ENCODE data around the gene WDR64.
"Not testable (repeated sequence)": the region's sequence is repeated elsewhere in the genome, so short reads cannot be mapped to it uniquely, and the experiment has no call there.

Gene WDR64

DNA sequence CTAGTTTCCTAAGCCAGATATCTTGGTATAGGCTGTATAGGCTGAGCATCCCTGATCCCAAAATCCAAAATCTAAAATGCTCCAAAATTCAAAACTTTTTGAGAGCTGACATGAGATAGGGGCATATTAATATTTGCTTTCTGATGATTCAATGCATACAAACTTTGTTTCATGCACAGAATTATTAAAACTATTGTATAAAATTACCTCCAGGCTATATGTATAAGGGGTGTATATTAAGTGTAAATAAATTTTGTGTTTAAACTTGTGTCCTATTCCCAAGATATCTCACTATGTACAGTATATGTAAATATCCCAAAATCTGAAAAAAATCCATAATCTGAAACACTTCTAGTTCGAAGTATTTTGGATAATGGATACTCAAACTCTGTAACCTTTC, 2.6 kb downstream of the WDR64 start:
- H3K36me3 ChIP-seq (ENCODE audit: insufficient read depth, low read length): no peaks in the 10 kb centered on the region
- TF ChIP-seq EZH2 (IDR thresholded peaks at IDR 0.05; ENCODE audit: borderline replicate concordance, low read length): no peak
- TF ChIP-seq, protein P1, sequence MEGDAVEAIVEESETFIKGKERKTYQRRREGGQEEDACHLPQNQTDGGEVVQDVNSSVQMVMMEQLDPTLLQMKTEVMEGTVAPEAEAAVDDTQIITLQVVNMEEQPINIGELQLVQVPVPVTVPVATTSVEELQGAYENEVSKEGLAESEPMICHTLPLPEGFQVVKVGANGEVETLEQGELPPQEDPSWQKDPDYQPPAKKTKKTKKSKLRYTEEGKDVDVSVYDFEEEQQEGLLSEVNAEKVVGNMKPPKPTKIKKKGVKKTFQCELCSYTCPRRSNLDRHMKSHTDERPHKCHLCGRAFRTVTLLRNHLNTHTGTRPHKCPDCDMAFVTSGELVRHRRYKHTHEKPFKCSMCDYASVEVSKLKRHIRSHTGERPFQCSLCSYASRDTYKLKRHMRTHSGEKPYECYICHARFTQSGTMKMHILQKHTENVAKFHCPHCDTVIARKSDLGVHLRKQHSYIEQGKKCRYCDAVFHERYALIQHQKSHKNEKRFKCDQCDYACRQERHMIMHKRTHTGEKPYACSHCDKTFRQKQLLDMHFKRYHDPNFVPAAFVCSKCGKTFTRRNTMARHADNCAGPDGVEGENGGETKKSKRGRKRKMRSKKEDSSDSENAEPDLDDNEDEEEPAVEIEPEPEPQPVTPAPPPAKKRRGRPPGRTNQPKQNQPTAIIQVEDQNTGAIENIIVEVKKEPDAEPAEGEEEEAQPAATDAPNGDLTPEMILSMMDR (IDR thresholded peaks at IDR 0.05; ENCODE audit: low read length): no peak
- H3K9me2 ChIP-seq (ENCODE audit: low read depth, low read length): no peaks in the 10 kb centered on the region
- H3K4me1 ChIP-seq (ENCODE audit: insufficient read depth, low read length, severe bottlenecking): no peaks in the 10 kb centered on the region
- no peak overlapping the region for H3K4me3 ChIP-seq (ENCODE audit: low read depth, low read length, poor library complexity, severe bottlenecking)
- no peak overlapping the region for H3K9ac ChIP-seq (ENCODE audit: low read length)
- no peaks in the 10 kb centered on the region for H3K27me3 ChIP-seq (ENCODE audit: insufficient read depth, low read length)
- no peaks in the 10 kb centered on the region for H4K20me1 ChIP-seq (ENCODE audit: insufficient read depth, low read length)
- no peaks in the 10 kb centered on the region for H3F3A ChIP-seq (ENCODE audit: insufficient read depth, low read length)
- no peak overlapping the region for H3K27ac ChIP-seq (ENCODE audit: low read depth, low read length, poor library complexity, severe bottlenecking)
- H3K79me2 ChIP-seq (ENCODE audit: insufficient read depth, low read length): no peaks in the 10 kb centered on the region
- H3K4me2 ChIP-seq (ENCODE audit: low read length): no peak overlapping the region
- H3K9me3 ChIP-seq (ENCODE audit: low read length): no peaks in the 10 kb centered on the region
- no peak overlapping the region for H2AFZ ChIP-seq (ENCODE audit: low read length)

DNA sequence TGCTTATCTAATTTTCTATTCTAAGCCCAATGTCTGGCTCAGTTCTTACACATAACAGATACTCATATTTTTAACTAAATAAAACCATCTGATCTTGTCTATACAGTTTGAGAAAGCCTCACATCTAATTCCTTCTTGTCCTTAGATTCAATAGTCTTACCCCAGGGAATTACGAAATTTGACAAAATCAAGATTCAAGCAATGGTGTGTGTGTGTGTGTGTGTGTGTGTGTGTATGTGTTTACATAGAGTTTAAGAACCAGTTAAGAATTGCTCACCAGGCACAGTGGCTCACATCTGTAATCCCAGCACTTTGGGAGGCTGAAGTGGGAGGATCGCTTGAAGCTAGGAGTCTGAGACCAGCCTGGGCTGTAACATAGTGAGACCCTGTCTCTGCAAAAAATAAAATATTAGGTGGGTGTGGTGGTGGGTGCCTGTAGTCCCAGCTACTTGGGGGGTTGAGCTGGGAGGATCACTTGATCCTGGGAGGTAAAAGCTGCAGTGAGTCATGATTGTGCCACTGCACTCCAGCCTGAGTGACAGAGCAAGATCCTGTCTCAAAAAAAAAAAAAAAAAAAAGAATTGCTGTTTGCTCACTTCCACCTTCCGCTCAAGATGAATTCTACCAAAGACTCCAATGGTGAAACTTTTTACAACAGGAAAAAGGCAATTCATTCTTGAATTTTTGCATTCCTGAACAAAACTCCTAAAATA, 6.2 kb downstream of the WDR64 start:
- Histone ChIP-seq H3K9ac (ENCODE audit: low read length) (no peak overlapping the region), H3K4me2 (ENCODE audit: low read length) (no peak overlapping the region), H3K4me1 (ENCODE audit: insufficient read depth, low read length, severe bottlenecking) (no peaks in the 10 kb centered on the region), H3K27me3 (ENCODE audit: insufficient read depth, low read length) (no peaks in the 10 kb centered on the region), H3K9me2 (ENCODE audit: low read depth, low read length) (no peaks in the 10 kb centered on the region), H3K27ac (ENCODE audit: low read depth, low read length, poor library complexity, severe bottlenecking) (no peak overlapping the region), H3K9me3 (ENCODE audit: low read length) (no peaks in the 10 kb centered on the region), H2AFZ (ENCODE audit: low read length) (no peak overlapping the region), H3K4me3 (ENCODE audit: low read depth, low read length, poor library complexity, severe bottlenecking) (no peak overlapping the region), H4K20me1 (ENCODE audit: insufficient read depth, low read length) (no peaks in the 10 kb centered on the region), H3F3A (ENCODE audit: insufficient read depth, low read length) (no peaks in the 10 kb centered on the region), H3K79me2 (ENCODE audit: insufficient read depth, low read length) (no peaks in the 10 kb centered on the region), H3K36me3 (ENCODE audit: insufficient read depth, low read length) (no peaks in the 10 kb centered on the region)
- TF ChIP-seq, protein P1 (IDR thresholded peaks at IDR 0.05; ENCODE audit: low read length): no peak
- TF ChIP-seq EZH2 (IDR thresholded peaks at IDR 0.05; ENCODE audit: borderline replicate concordance, low read length): no peak

DNA sequence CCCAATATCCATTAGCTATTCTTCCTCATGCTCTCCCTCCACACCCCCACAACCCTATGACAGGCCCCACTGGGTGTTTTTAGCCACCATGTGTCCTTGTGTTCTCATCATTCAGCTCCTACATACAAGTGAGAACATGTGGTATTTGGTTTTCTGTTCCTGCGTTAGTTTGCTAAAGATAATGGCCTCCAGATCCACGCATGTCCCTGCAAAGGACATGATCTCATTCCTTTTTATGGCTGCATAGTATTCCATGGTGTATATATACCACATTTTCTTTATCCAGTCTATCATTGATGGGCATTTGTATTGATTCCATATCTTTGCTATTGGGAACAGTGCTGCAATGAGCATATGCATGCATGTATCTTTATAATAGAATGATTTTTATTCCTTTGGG, 6.9 kb downstream of the WDR64 start:
- H3K4me2 ChIP-seq (ENCODE audit: low read length); H3K9ac ChIP-seq (ENCODE audit: low read length); H2AFZ ChIP-seq (ENCODE audit: low read length); H3K9me3 ChIP-seq (ENCODE audit: low read length); H4K20me1 ChIP-seq (ENCODE audit: insufficient read depth, low read length); H3K9me2 ChIP-seq (ENCODE audit: low read depth, low read length); H3K79me2 ChIP-seq (ENCODE audit: insufficient read depth, low read length); H3K4me1 ChIP-seq (ENCODE audit: insufficient read depth, low read length, severe bottlenecking); H3K27me3 ChIP-seq (ENCODE audit: insufficient read depth, low read length); H3F3A ChIP-seq (ENCODE audit: insufficient read depth, low read length); H3K4me3 ChIP-seq (ENCODE audit: low read depth, low read length, poor library complexity, severe bottlenecking); H3K36me3 ChIP-seq (ENCODE audit: insufficient read depth, low read length); H3K27ac ChIP-seq (ENCODE audit: low read depth, low read length, poor library complexity, severe bottlenecking): not testable (repeated sequence)

DNA sequence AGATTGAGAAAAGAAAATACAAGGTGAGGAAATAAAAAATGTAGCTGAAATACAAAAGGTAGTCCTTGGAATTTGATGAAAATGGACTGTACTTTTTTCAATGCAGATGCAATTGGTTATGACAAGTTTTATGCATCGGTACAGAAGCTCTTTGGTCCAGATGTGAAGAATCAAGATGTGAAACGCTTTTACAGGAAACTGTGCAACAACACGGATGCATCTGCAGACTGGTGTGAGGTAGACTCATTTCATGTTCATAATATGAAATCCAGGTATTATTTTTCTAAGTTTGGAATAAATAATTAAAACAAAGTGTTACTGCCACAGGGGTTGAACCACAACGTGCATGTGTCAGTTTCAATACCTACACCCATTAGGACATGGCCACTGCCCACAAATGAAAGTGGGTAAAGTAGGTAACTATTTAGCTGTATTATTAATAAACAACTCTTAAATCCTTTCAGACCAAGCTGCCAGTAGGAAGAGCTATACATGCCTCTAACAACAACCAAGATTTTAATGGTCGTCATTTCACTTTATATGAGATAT, 8.4 kb downstream of the WDR64 start:
- Histone ChIP-seq H2AFZ (ENCODE audit: low read length) (no peak overlapping the region), H3K4me3 (ENCODE audit: low read depth, low read length, poor library complexity, severe bottlenecking) (no peak overlapping the region), H3K36me3 (ENCODE audit: insufficient read depth, low read length) (no peaks in the 10 kb centered on the region), H4K20me1 (ENCODE audit: insufficient read depth, low read length) (no peaks in the 10 kb centered on the region), H3K9ac (ENCODE audit: low read length) (no peak overlapping the region), H3K4me1 (ENCODE audit: insufficient read depth, low read length, severe bottlenecking) (no peaks in the 10 kb centered on the region), H3F3A (ENCODE audit: insufficient read depth, low read length) (no peaks in the 10 kb centered on the region), H3K9me2 (ENCODE audit: low read depth, low read length) (no peaks in the 10 kb centered on the region), H3K27ac (ENCODE audit: low read depth, low read length, poor library complexity, severe bottlenecking) (no peak overlapping the region), H3K4me2 (ENCODE audit: low read length) (no peak overlapping the region), H3K79me2 (ENCODE audit: insufficient read depth, low read length) (no peaks in the 10 kb centered on the region), H3K9me3 (ENCODE audit: low read length) (no peaks in the 10 kb centered on the region), H3K27me3 (ENCODE audit: insufficient read depth, low read length) (no peaks in the 10 kb centered on the region)
- no peak for TF ChIP-seq EZH2 (IDR thresholded peaks at IDR 0.05; ENCODE audit: borderline replicate concordance, low read length)
- TF ChIP-seq, protein P1 (IDR thresholded peaks at IDR 0.05; ENCODE audit: low read length): no peak
